ENCODE data around the gene TMEM238. TPM values are rescaled to one million over a fixed set of nuclear protein-coding genes. Genes with fewer than 3 reads are reported as not detected.

Gene TMEM238
- total RNA-seq, 1 experiment from 2014 or later = 0.14 TPM

- no peak overlapping the region for H3K27ac ChIP-seq
- no peaks in the 10 kb centered on the region for H3K27me3 ChIP-seq
- no peak overlapping the region for H3K4me3 ChIP-seq
- H3K4me1 ChIP-seq = peaks cover 27% of the 10 kb centered on the region
- H3K9me3 ChIP-seq (replicated peaks) = no peaks in the 10 kb centered on the region
- H3K36me3 ChIP-seq = peaks cover 9% of the 10 kb centered on the region
- DNase-seq = no peak
Observed at GRCh38 chr19:55347442-55348009, 36.6 kb downstream of the TMEM238 start.

- Histone ChIP-seq H3K27ac (no peak overlapping the region), H3K9me3 (replicated peaks) (no peaks in the 10 kb centered on the region), H3K4me1 (peaks cover 27% of the 10 kb centered on the region), H3K36me3 (peaks cover 9% of the 10 kb centered on the region), H3K4me3 (no peak overlapping the region), H3K27me3 (no peaks in the 10 kb centered on the region)
- no peak for DNase-seq
Observed at GRCh38 chr19:55346725-55347441, 37.2 kb downstream of the TMEM238 start.

- Histone ChIP-seq H3K36me3 (peaks cover 9% of the 10 kb centered on the region), H3K27me3 (no peaks in the 10 kb centered on the region), H3K27ac (no peak overlapping the region), H3K9me3 (replicated peaks) (no peaks in the 10 kb centered on the region), H3K4me1 (peaks cover 31% of the 10 kb centered on the region), H3K4me3 (no peak overlapping the region)
- DNase-seq = peak; percentile 69 to 82
Observed at GRCh38 chr19:55345818-55346724, 38.0 kb downstream of the TMEM238 start.

- Histone ChIP-seq H3K4me1 (peaks cover 31% of the 10 kb centered on the region), H3K27me3 (no peaks in the 10 kb centered on the region), H3K27ac (no peak overlapping the region; the same call in 1 of the 2 replicates), H3K9me3 (replicated peaks) (no peaks in the 10 kb centered on the region), H3K4me3 (no peak overlapping the region), H3K36me3 (peaks cover 9% of the 10 kb centered on the region)
- DNase-seq = no peak
Observed at GRCh38 chr19:55345101-55345817, 38.8 kb downstream of the TMEM238 start.

- H3K27ac ChIP-seq = peak overlapping the region; percentile 16; the same call in 1 of the 2 replicates
- peaks cover 7% of the 10 kb centered on the region for H3K36me3 ChIP-seq
- H3K27me3 ChIP-seq = no peaks in the 10 kb centered on the region
- no peak overlapping the region for H3K4me3 ChIP-seq
- DNase-seq = peak; percentile 92 to 93
- H3K9me3 ChIP-seq (replicated peaks) = no peaks in the 10 kb centered on the region
- peaks cover 31% of the 10 kb centered on the region for H3K4me1 ChIP-seq
Observed at GRCh38 chr19:55344444-55344843, 39.6 kb downstream of the TMEM238 start.

- peaks cover 31% of the 10 kb centered on the region for H3K4me1 ChIP-seq
- H3K36me3 ChIP-seq = peaks cover 4% of the 10 kb centered on the region
- no peaks in the 10 kb centered on the region for H3K9me3 ChIP-seq (replicated peaks)
- peak overlapping the region; percentile 73 for H3K4me3 ChIP-seq
- H3K27ac ChIP-seq = no peak overlapping the region
- H3K27me3 ChIP-seq = no peaks in the 10 kb centered on the region
- no peak for DNase-seq
Observed at GRCh38 chr19:55341595-55342531, 42.2 kb downstream of the TMEM238 start.

- Histone ChIP-seq H3K27me3 (no peaks in the 10 kb centered on the region), H3K4me1 (peaks cover 31% of the 10 kb centered on the region), H3K4me3 (peak overlapping the region; percentile 73), H3K9me3 (replicated peaks) (no peaks in the 10 kb centered on the region), H3K27ac (peak overlapping the region; percentile 51; the same call in 1 of the 2 replicates), H3K36me3 (peaks cover 4% of the 10 kb centered on the region)
- peak; percentile 83 to 86 for DNase-seq
Observed at GRCh38 chr19:55341171-55341588, 42.9 kb downstream of the TMEM238 start.

GRCh38 chr19:55340784-55341147 is 43.3 kb downstream of the TMEM238 start:
- H3K27ac ChIP-seq = peak overlapping the region; percentile 51; the same call in 1 of the 2 replicates
- peaks cover 27% of the 10 kb centered on the region for H3K4me1 ChIP-seq
- peaks cover 4% of the 10 kb centered on the region; the same call in 1 of the 2 replicates for H3K36me3 ChIP-seq
- H3K27me3 ChIP-seq = no peaks in the 10 kb centered on the region
- DNase-seq = peak; percentile 63
- peak overlapping the region; percentile 73 for H3K4me3 ChIP-seq
- no peaks in the 10 kb centered on the region for H3K9me3 ChIP-seq (replicated peaks)

- Histone ChIP-seq H3K27ac (peak overlapping the region; percentile 51), H3K27me3 (no peaks in the 10 kb centered on the region), H3K36me3 (peaks cover 4% of the 10 kb centered on the region; the same call in 1 of the 2 replicates), H3K4me3 (peak overlapping the region; percentile 73), H3K4me1 (peaks cover 21% of the 10 kb centered on the region), H3K9me3 (replicated peaks) (no peaks in the 10 kb centered on the region)
- DNase-seq = peak; percentile 35 to 43
Observed at GRCh38 chr19:55339889-55340783, 44.0 kb downstream of the TMEM238 start.

- peak within 1 kb of the TSS; percentile 73 for H3K4me3 ChIP-seq
- H3K4me1 ChIP-seq = peaks cover 12% of the 10 kb centered on the region
- H3K9me3 ChIP-seq (replicated peaks) = no peaks in the 10 kb centered on the region
- DNase-seq = peak; percentile 100
- H3K27me3 ChIP-seq = no peaks in the 10 kb centered on the region
- H3K36me3 ChIP-seq = peaks cover 4% of the 10 kb centered on the region; the same call in 1 of the 2 replicates
- peak within 1 kb of the TSS; percentile 91 for H3K27ac ChIP-seq
Observed at GRCh38 chr19:55339105-55339888, 44.8 kb downstream of the TMEM238 start, which contains the start of gene KMT5C. Gene KMT5C, plus strand, starts transcription at chr19:55339876. Its CDS starts 2,061 bp downstream, at chr19:55341937.

GRCh38 chr19:55336101-55336500 is 48.0 kb downstream of the TMEM238 start:
- no peaks in the 10 kb centered on the region for H3K36me3 ChIP-seq
- H3K9me3 ChIP-seq (replicated peaks) = no peaks in the 10 kb centered on the region
- no peak overlapping the region for H3K27ac ChIP-seq
- no peaks in the 10 kb centered on the region for H3K27me3 ChIP-seq
- DNase-seq = no peak
- H3K4me1 ChIP-seq = no peaks in the 10 kb centered on the region
- no peak overlapping the region for H3K4me3 ChIP-seq

- Histone ChIP-seq H3K4me3 (no peak overlapping the region), H3K9me3 (replicated peaks) (no peaks in the 10 kb centered on the region), H3K27ac (no peak overlapping the region), H3K36me3 (no peaks in the 10 kb centered on the region), H3K27me3 (no peaks in the 10 kb centered on the region), H3K4me1 (no peaks in the 10 kb centered on the region)
- no peak for DNase-seq
Observed at GRCh38 chr19:55333870-55334269, 50.2 kb downstream of the TMEM238 start.
